Stimulated activated CD4-positive, alpha-beta T cell treated with anti-CD3 and anti-CD28 coated beads, Interleukin-12 subunit alpha, Interleukin-12 subunit beta, amount 100 ng/mL, for 4 hours (primary cell): Measurements from ENCODE around the gene HCAR2.
"Not testable (repeated sequence)": the region's sequence is repeated elsewhere in the genome, so short reads cannot be mapped to it uniquely, and the experiment has no call there.

Source experiments
- DNase-seq: peaks from one replicate; pipeline ENCODE4 v3.0.0-alpha.2; 2020

The HCAR2 gene

DNA sequence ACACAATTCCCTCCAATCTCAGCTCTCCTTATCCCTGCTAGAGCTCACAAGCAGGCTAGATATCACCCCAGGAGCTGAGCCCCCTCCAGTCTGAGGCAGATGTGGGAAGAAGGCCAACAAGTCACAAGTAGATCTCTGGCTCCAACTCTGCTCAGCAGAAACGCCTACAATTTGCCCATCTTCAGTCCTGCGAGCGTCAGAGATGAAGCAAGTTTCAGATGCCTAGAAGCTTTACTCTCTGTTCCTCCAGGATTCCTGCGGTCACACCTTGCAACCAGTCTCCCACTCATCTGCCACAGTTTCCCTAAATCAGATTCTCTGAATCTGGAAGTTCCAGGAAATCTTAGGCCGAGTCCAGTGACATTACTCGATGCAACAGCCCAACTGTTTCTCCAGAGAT is 12.1 kb upstream of the HCAR2 start:
- DNase-seq, result not testable (repeated sequence)

DNA sequence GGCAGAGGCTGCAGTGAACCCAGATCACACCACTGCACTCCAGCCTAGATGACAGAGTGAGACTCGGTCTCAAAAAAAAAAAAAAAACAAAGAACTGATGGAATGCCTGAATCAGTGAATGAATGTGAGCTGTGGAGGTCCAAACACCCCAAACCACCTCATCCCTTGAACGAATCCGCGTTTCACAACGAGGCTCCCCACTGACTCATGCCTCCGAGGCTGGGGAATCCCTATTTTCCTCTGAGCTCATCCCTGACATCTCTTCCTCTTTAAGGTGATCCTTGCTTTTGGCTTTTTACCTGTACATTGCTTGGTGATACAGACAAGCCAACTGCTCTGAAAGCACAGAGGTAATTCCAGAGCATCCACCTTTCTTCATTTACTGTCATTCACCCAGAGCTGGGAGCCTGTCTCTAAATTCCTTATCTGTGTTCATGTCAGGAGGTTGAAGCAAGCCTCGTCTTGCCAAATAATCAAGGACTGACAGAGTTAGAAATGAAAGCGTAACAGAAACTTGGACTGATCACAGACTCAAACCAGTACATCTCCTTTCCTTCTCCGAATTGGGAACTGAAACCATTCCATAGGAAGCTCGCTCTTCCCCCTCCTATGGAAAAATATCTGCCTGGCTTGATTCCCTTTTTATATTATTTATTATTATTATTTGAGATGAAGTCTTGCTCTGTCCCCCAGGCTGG is 10.5 kb upstream of the HCAR2 start:
- not testable (repeated sequence) for DNase-seq

DNA sequence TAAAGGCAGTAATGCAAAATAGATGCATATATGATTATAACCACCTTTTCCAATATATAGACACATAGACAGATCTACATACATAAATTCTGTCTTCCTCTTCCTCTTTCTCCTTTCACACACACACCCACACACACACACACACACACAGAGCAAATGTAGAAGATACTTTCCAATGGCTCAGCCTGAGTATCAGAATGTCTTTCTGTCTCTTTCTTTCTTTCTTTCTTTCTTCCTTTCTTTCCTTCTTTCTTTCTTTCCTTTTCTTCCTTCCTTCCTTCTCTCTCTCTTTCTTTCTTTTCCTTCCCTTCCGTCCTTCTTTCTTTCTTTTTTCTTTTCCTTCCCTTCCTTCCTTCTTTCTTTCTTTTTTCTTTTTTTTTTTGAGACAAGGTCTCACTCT is 8.1 kb upstream of the HCAR2 start:
- DNase-seq, result not testable (repeated sequence)

DNA sequence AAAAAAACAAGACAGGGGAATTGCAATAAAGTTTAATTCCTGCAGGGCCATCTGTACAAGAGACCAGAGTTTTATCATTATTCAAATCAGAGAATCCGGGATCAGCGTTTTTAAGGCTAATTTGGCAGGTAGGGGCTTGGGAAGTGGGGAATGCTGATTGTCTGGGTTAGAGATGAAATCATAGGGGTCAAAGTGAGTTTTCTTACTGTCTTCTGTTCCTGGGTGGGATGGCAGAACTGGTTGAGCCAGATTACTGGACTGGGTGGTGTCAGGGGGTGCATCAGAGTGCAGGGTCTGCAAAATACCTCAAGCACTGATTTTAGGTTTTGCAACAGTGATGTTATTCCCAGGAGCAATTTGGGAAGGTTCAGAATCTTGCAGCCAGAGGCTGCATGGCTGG is 7.2 kb upstream of the HCAR2 start:
- not testable (repeated sequence) for DNase-seq

DNA sequence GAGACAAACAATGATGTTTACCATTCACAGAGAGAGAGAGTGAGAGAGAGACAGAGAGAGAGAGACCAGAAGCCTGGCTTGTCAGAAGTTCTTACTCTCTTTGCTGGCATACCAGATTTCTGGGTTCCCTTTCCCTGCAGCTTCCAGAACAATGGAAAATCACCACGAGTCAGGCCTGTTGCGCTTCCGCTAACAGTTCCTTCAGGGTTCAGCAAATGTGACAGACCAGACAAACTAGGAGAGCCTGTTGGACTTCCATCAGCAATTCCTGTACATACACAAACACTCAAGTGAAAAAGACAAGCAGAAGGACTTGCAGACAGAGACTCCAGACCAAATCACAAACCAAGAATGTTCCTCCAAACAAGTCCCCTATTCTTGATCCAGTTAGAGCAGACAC is 6.1 kb upstream of the HCAR2 start:
- DNase-seq, result not testable (repeated sequence)

DNA sequence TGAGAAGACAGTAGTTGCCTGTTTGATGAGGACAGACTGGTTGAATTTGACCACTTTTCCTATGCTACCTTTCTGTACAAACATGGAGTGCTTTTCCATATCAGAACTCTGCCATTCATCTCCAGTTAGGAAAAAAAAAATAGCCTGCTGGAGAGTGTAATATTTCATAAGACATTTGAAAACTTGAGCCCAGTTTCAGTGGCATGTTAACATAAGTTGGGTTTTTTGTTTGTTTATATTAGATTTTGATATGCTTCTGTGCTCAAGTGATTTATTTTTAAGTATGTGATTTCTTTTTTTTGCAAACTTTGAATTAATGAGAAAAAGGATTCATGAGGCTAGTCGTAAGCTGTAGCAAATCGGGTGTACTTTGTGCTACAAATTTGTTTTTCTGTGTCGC is 684 bp upstream of the HCAR2 start:
- not testable (repeated sequence) for DNase-seq

DNA sequence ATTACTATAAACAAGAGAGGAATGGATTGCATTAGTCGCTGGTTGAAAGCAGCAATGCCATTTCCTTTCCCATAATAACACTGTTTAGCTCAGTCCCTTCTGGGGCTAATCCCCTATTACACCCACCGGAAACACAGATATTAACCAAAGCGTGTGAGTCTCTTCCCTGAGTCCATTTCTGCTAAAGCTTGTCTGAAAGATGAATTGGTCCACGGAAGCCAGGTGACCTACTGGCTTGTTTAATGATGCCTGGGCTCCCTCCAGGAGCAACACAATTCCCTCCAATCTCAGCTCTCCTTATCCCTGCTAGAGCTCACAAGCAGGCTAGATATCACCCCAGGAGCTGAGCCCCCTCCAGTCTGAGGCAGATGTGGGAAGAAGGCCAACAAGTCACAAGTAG is 1.7 kb downstream of the HCAR2 start:
- not testable (repeated sequence) for DNase-seq

DNA sequence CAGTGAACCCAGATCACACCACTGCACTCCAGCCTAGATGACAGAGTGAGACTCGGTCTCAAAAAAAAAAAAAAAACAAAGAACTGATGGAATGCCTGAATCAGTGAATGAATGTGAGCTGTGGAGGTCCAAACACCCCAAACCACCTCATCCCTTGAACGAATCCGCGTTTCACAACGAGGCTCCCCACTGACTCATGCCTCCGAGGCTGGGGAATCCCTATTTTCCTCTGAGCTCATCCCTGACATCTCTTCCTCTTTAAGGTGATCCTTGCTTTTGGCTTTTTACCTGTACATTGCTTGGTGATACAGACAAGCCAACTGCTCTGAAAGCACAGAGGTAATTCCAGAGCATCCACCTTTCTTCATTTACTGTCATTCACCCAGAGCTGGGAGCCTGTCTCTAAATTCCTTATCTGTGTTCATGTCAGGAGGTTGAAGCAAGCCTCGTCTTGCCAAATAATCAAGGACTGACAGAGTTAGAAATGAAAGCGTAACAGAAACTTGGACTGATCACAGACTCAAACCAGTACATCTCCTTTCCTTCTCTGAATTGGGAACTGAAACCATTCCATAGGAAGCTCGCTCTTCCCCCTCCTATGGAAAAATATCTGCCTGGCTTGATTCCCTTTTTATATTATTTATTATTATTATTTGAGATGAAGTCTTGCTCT is 3.0 kb downstream of the HCAR2 start:
- not testable (repeated sequence) for DNase-seq

DNA sequence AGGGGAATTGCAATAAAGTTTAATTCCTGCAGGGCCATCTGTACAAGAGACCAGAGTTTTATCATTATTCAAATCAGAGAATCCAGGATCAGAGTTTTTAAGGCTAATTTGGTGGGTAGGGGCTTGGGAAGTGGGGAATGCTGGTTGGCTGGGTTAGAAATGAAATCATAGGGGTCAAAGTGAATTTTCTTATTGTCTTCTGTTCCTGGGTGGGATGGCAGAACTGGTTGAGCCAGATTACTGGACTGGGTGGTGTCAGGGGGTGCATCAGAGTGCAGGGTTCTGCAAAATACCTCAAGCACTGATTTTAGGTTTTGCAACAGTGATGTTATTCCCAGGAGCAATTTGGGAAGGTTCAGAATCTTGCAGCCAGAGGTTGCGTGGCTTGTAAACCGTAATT is 6.2 kb downstream of the HCAR2 start:
- not testable (repeated sequence) for DNase-seq

DNA sequence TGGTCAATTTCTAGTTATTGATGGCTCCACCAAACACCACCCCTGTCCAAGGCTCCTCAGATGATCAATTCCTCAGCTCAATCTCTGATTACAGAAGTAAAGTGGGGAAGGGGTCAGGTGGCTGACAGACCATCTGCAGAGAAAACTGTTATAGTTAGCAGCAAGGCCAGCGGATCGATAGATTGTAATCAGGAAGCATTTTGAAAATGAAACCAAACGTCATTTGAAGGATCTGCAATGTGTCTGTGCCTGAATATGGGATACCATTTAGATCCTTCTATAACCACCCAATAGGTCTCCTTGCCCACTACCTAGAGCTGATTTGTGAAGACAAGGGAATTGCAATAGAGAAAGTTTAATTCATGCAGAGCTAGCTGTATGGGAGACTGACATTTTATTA is 11.6 kb downstream of the HCAR2 start:
- no peak for DNase-seq

DNA sequence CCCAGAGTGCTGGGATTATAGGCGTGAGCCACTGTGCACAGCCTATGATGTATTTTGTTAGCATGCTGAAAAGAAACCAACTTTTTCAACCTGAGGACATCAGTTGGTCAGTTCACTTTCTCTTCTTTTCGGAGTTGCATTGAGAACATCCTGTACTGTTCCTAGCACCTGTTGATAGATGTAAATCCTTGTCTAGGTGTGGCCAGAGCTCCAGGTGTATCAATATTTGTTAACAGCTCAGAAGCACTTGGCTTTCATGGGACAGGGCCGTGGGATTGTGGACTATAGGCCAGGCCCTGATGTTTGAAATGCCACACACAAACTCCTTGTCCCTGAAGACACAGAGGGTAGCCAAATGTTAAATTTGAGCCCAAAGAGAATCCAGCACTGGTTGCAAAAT is 14.9 kb downstream of the HCAR2 start:
- no peak for DNase-seq

DNA sequence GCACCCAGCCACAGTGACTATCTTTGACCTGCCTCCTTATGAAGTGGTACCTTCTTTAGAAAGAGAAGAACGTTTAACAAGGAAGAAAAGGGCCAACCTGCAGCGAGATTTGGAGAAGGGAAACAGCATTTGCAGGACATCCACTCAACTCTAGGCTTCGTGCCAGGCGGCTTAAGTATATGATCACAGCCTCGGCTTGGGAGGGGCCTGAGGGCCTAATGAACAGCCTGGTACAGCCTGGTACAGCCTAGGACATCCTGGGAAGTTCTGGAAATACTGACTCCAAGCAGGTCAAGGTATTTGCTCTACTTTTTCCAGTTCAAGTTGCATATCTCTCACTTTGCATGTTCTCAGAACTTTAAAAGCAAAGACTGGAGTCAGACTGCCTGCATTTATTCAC is 16.1 kb downstream of the HCAR2 start:
- no peak for DNase-seq

DNA sequence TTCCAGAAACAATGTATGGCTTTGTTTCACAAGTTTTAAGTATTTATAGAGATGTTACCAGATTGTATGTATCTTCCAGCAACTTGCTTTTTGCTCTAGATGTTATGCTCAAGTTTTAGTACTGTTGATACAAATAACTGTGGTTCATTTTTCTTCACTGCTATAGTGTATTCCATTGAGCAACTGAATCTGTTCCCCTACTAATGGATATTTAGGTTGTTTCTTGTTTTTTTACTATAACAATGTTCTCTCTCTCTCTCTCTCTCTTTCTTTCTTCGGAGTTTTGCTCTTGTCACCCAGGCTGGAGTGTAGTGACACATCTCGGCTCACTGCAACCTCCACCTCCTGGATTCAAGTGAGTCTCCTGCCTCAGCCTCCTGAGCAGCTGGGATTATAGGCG is 16.6 kb downstream of the HCAR2 start:
- DNase-seq, result no peak

DNA sequence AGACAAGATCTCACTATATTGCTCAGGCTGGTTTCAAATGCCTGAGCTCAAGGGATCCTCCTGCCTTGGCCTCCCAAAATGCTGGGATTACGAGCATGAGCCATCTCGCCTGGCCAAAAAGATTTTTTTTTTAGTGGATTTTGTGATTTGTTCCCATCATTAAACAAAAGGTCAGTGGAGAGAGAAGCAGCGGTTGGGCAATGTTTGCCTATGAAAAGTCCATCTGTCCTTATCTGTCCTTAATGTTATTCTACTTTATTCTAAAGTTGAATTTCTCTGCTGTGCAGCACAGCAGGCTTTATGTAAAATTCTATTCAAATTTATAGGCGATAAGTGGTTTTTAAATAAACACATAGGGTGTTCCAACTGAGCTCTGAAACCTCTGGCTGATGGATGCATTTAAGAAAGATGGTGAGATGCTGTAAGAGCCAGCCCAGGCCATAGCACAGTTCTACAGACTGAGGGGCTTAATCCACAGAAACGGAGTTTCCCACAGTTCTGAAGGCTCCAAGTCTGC is 18.8 kb downstream of the HCAR2 start:
- no peak for DNase-seq

DNA sequence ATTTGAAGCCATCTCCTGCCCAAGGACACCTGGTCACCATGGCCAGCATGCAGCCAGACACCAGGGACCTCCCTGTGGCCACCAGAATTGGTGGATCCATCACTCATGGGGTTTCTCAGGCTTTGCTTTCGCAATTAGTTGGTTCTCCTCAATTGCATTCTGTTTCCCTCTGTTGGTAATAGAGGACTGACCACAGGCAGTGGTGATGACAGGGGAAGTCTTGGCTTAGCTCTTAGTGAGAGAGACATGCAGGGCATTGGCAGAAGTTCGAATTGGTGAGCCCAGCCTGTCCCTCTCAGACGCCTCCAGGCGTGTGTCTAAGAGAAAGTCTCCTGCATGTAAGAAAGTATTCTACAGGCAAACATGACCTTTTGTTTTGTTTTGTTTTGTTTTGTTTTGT is 21.3 kb downstream of the HCAR2 start:
- no peak for DNase-seq

DNA sequence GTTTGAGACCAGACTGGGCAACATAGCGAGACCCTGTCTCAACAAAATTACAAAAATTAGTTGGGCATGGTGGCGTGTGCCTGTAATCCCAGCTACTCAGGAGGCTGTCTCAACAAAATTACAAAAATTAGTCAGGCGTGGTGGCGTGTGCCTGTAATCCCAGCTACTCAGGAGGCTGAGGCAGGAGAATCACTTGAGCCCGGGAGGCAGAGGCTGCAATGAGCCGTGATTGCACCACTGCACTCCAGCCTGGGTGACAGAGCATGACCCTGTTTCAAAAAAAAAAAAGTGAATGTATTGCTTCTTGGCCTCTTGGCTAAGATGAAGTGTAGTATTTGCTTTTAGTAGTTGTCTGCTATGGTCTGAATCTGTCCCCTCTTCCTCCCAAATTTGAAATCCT is 22.2 kb downstream of the HCAR2 start:
- not testable (repeated sequence) for DNase-seq

DNA sequence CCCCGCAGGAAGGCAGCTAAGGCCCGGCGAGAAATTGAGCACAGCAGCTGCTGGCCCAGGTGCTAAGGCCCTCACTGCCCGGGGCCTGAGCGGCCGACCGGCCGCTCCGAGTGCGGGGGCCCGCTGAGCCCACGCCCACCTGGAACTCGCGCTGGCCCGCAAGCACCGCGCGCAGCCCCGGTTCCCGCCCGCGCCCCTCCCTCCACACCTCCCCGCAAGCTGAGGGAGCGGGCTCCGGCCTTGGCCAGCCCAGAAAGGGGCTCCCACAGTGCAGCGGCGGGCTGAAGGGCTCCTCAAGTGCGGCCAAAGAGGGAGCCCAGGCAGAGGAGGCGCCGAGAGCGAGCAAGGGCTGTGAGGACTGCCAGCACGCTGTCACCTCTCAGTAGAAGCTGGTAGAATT is 26.4 kb downstream of the HCAR2 start:
- not testable (repeated sequence) for DNase-seq

DNA sequence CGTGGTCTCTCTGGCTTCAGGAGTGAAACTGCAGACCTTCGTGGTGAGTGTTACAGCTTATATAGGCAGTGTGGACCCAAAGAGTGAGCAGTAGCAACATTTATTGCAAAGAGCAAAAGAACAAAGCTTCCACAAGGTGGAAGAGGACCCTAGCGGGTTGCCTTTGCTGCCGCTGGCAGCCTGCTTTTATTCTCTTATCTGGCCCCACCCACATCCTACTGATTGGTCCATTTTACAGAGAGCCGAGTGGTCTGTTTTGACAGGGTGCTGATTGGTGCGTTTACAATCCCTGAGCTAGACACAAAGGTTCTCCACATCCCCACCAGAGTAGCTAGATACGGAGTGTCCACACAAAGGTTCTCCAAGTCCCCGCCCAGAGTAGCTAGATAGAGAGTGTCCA is 27.1 kb downstream of the HCAR2 start:
- DNase-seq, result not testable (repeated sequence)

DNA sequence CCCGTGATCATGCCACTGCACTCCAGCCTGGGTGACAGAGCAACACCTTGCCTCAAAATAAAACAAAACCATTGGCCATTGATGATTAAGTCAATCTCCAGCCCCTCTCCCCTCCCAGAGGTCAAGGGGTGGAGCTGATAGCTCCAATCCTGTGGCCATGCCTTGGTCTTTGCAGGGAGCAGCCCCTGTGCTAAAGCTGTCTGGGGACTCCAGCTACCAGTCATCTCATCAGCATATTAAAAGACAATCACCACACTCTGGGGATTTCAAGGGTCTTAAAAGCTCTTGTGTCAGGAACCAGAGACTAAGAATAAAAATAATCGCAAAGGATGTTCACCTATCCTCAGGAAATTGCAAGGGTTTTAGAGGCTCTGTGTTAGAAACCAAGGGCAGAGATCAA is 30.6 kb downstream of the HCAR2 start:
- DNase-seq, result no peak

DNA sequence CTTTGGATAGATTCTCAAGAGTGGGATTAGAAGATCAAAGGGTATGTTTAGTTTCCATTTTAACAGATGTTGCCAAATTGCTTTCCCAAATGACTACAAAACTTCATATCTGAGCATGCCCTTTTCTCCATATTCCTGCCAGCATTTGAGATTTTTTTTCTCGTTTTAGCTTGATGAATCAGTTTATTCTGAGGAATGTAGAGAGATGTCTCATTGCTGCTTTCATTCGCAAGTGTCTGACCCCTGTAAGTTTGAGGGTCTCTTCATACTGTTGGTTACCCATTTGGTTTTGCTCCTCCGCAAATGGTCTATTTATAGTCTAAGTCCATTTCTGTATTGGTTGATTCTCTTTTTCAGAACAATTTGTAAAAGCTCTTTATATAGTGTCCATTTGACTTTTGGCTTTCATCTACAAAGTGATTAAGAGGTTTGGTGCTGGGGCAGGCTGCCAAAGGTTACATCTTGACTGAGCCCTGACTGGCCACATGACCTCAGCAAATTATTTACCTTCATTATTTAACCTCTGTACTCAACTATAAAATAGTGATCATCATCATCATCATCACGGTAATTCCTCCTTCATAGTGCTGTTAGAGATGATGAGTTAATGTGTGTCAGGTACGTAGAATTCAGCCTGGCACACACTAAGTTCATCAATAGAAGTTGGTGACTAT is 33.6 kb downstream of the HCAR2 start:
- no peak for DNase-seq

DNA sequence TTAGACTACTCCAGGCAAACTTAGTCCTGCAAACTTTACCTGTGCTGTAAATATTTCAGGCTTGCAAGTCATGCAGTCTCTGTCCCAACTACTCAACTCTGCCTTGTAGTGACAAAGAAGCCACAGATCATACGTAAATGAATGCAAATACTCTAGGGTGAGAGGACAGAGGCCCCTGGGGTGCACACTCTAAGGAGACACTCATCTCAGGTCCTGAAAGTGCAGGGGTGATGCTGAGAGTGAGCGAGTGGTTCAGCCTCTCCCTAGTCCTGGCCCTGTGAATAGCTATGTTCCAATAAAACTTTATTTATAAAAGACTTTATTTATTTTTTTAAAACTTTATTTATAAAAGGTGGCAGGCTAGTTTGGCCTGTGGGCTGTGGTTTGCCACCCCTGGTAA is 34.9 kb downstream of the HCAR2 start:
- DNase-seq, result no peak

DNA sequence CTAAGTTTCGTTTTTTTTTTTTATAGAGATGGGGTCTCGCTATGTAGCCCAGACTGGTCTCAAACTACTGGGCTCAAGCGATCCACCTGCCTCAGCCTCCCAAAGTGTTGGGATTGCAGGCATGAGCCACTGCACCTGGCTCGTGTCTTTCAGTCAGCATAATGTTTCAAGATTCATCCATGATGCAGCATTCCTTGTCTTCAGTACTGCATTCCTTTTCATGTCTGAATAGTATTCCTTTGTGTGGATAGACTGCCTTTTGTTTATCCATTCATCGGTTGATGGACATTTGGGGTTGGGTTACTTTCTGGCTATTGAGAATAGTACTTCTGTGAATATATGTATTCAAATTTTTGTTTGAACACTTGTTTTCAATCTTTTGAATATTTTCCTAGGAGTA is 37.4 kb downstream of the HCAR2 start:
- DNase-seq, result no peak

DNA sequence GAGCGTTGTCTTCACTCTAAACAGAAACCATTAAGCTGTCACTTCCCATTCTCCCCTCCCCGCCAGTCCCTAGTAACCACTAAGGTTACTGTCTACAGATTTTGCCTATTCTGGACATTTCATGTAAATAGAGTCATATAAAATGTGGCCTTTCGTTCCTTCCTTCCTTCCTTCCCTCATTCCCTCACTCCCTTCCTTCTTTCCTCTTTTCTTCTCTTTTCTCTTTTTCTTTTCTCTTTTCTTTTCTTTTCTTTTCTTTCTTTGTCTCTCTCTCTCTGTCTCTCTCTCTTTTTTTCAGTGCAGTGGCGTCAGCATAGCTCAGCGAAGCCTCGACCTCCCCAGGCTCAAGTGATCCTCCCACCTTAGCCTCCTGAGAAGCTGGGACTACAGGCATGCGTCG is 37.8 kb downstream of the HCAR2 start:
- DNase-seq, result no peak

DNA sequence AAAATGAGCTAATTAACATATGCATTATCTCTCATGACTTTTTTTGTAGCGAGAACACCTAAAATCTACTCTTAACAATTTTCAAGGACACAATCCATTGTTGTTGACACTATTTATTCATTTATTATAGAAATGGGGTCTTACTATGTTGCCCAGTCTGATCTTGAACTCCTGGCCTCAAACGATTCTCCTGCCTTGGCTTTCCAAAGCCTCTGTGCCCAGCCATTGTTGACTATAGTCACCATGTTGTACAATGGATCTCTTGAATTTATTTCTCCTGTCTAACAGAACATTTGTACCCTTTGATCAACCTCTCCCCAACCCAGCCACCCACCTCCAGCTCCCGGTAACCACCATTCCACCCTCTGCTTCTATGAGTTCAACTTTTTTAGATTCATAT is 41.2 kb downstream of the HCAR2 start:
- DNase-seq, result no peak
